DOHH2 (cell line): ENCODE data around the gene GET4.

Source experiments
- H3F3A ChIP-seq: fragments of 200-600 bp; sonication (generic), shearing (Covaris generic); 2 replicates; pipeline ENCODE4 v1.6.0; 2016; ENCODE audit warnings: antibody characterized with exemption, mild to moderate bottlenecking; ENCODE audit not compliant: control insufficient read depth, insufficient read depth
- H3K27ac ChIP-seq: fragments of 200-600 bp; sonication (generic); 2 replicates; pipeline ENCODE4 v1.5.1; 2014; ENCODE audit warnings: low read depth, mild to moderate bottlenecking, low read length, moderate library complexity
- H3K27me3 ChIP-seq: fragments of 200-600 bp; sonication (generic); 2 replicates; pipeline ENCODE4 v1.6.1; 2014; ENCODE audit warnings: mild to moderate bottlenecking, low read length, mixed read lengths; ENCODE audit not compliant: control insufficient read depth
- H3K36me3 ChIP-seq: fragments of 200-600 bp; sonication (generic); 2 replicates; pipeline ENCODE4 v1.6.1; 2014; ENCODE audit warnings: mild to moderate bottlenecking, low read length, moderate library complexity, mixed read lengths; ENCODE audit not compliant: control insufficient read depth
- H3K4me1 ChIP-seq: fragments of 200-600 bp; sonication (generic); 2 replicates; pipeline ENCODE4 v1.6.1; 2014; ENCODE audit warnings: mild to moderate bottlenecking, low read length, mixed read lengths; ENCODE audit not compliant: control insufficient read depth
- H3K4me2 ChIP-seq: fragments of 200-600 bp; sonication (generic); 2 replicates; pipeline ENCODE4 v1.6.0; 2014; ENCODE audit warnings: mild to moderate bottlenecking, low read length, moderate library complexity
- H3K4me3 ChIP-seq: fragments of 200-600 bp; sonication (generic); 2 replicates; pipeline ENCODE4 v1.5.1; 2014; ENCODE audit warnings: mild to moderate bottlenecking, low read length, mixed read lengths
- H3K79me2 ChIP-seq: fragments of 200-600 bp; sonication (generic); 2 replicates; pipeline ENCODE4 v1.6.1; 2014; ENCODE audit warnings: mild to moderate bottlenecking, low read length, mixed read lengths; ENCODE audit not compliant: control insufficient read depth
- H3K9me2 ChIP-seq: fragments of 200-600 bp; sonication (generic); replicated peaks from 2 replicates; pipeline ENCODE4 v1.6.1; 2014; ENCODE audit warnings: mild to moderate bottlenecking, low read length, mixed read lengths; ENCODE audit not compliant: control insufficient read depth
- H3K9me3 ChIP-seq: fragments of 200-600 bp; sonication (generic); 2 replicates; pipeline ENCODE4 v1.6.1; 2014; ENCODE audit warnings: antibody characterized with exemption, low read length, mixed read lengths; ENCODE audit not compliant: control insufficient read depth, insufficient read depth
- H4K20me1 ChIP-seq: fragments of 200-600 bp; sonication (generic); 2 replicates; pipeline ENCODE4 v1.6.0; 2014; ENCODE audit warnings: low read depth, mild to moderate bottlenecking, antibody characterized with exemption, low read length, moderate library complexity; ENCODE audit not compliant: control insufficient read depth, insufficient read depth
- CTCF ChIP-seq: fragments of 200-600 bp; sonication (generic); IDR thresholded peaks from one replicate; pipeline ENCODE4 v1.5.1; 2014; ENCODE audit warnings: antibody characterized with exemption, mild to moderate bottlenecking, low read depth, low read length; ENCODE audit not compliant: poor library complexity, severe bottlenecking
- EZH2phosphoT487 ChIP-seq: fragments of 200-600 bp; sonication (generic); IDR thresholded peaks from 2 replicates; pipeline ENCODE4 v1.6.1; 2017; ENCODE audit warnings: borderline replicate concordance, mild to moderate bottlenecking, antibody characterized with exemption, low read length, moderate library complexity, mixed read lengths

Gene GET4

GRCh38 chr7:903921-904755 is 27.8 kb downstream of the GET4 start:
- peaks cover 25% of the 10 kb centered on the region for H3K27me3 ChIP-seq
- no peak for TF ChIP-seq EZH2phosphoT487
- TF ChIP-seq CTCF = no peak
- no peak overlapping the region for H3K4me3 ChIP-seq
- H3K9me3 ChIP-seq = no peaks in the 10 kb centered on the region
- H3K27ac ChIP-seq = no peak overlapping the region
- H3K4me2 ChIP-seq = no peak overlapping the region
- no peaks in the 10 kb centered on the region for H3K36me3 ChIP-seq
- no peaks in the 10 kb centered on the region for H3K9me2 ChIP-seq
- H3F3A ChIP-seq = no peaks in the 10 kb centered on the region
- peaks cover 14% of the 10 kb centered on the region for H3K4me1 ChIP-seq
- H4K20me1 ChIP-seq = no peaks in the 10 kb centered on the region
- H3K79me2 ChIP-seq = no peaks in the 10 kb centered on the region

- Histone ChIP-seq H3K4me1 (peaks cover 22% of the 10 kb centered on the region), H3K9me3 (no peaks in the 10 kb centered on the region), H3K4me3 (no peak overlapping the region), H3K36me3 (no peaks in the 10 kb centered on the region), H3K27ac (no peak overlapping the region), H3K4me2 (no peak overlapping the region), H3K9me2 (no peaks in the 10 kb centered on the region), H3F3A (no peaks in the 10 kb centered on the region), H3K79me2 (no peaks in the 10 kb centered on the region), H3K27me3 (peaks cover 32% of the 10 kb centered on the region), H4K20me1 (0 out of 2 replicates have a peak, but pooled peaks cover 5% of the 10 kb centered on the region)
- TF ChIP-seq CTCF (no peak), EZH2phosphoT487 (no peak)
Measured at GRCh38 chr7:904847-905246, 28.5 kb downstream of the GET4 start.

GRCh38 chr7:906776-907157 is 30.4 kb downstream of the GET4 start:
- no peaks in the 10 kb centered on the region for H3K79me2 ChIP-seq
- 0 out of 2 replicates have a peak, but pooled peaks cover 8% of the 10 kb centered on the region for H4K20me1 ChIP-seq
- H3K4me2 ChIP-seq = no peak overlapping the region
- H3F3A ChIP-seq = no peaks in the 10 kb centered on the region
- no peak for TF ChIP-seq EZH2phosphoT487
- no peak for TF ChIP-seq CTCF
- no peak overlapping the region for H3K27ac ChIP-seq
- peaks cover 29% of the 10 kb centered on the region for H3K4me1 ChIP-seq
- H3K4me3 ChIP-seq = no peak overlapping the region
- H3K9me3 ChIP-seq = no peaks in the 10 kb centered on the region
- peaks cover 35% of the 10 kb centered on the region for H3K27me3 ChIP-seq
- no peaks in the 10 kb centered on the region for H3K36me3 ChIP-seq
- no peaks in the 10 kb centered on the region for H3K9me2 ChIP-seq
